HPDE6-E6E7 (cell line): ENCODE results near the gene MCM3AP.

Source experiments
- DNase-seq: peaks from one replicate; pipeline ENCODE4 v3.0.0; 2011; ENCODE audit warnings: missing footprints; ENCODE audit errors: extremely low spot score

MCM3AP gene

DNA sequence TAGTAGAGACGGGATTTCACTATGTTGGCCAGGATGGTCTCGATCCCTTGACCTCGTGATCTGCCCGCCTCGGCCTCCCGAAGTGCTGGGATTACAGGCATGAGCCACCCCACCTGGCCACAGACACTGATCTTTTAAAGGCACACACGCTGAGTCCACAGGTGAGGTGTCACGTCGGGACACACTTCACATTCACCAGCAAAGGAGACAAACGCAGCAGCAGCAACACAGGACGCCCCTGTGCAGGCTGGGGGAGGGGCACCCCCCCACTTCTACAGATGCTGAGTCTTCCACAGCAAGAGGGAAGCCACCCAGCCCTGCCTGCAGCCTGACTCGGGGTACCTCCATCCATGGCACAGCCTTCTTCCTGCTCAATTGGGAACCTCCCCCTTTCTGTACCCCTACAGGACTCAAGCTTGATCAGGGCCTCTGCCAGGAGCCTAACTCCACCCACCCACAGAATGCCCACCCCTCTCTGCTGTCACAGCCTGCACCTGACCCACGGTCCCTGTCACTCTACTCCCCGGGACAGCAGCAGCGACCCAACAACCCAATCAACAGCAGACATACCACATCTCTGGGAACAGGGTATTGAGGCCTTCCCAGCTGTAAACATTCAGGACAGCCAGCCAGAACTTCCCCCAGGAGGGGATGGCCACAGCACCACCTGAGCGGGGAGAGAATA, 66.4 kb downstream of the MCM3AP start:
- no peak for DNase-seq

GRCh38 chr21:46217511-46218196, 67.8 kb downstream of the MCM3AP start:
- no peak for DNase-seq

- no peak for DNase-seq
Measured at GRCh38 chr21:46216132-46216747, 69.2 kb downstream of the MCM3AP start.

- no peak for DNase-seq
Measured at GRCh38 chr21:46215436-46216131, 69.8 kb downstream of the MCM3AP start.

- DNase-seq: no peak
Measured at GRCh38 chr21:46214478-46215340, 70.7 kb downstream of the MCM3AP start.

DNA sequence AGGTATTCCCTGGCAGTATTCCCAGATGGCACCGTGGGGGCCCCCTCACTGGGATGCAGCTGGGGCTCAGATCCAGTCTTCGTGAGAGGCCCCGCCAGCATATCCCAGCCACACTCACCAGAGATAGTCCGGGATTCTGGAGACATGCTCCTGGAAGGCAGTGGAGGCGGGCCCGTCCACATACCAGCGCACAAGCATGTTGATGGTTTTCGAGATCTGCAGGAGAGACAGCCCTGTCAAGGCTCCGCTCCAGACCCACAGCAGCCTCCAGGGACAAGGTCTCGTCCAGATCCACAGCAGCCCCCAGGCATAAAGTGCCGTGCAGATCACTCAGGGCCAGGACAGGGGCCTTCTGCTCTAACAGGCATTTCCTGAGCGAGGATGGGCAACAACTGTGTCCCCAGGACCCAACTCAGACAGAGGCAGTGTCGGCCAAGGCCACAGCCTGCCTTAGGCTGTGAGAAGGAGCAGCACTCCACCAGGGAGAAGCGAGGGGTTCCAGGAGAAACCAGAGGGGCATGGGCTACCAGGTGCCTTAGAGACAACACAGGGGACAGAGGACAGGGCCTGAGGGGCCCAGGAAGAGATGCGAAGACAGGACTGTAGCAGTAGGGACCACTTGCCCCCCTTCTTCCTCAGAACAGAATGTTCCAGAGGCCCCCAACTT, 71.7 kb downstream of the MCM3AP start:
- no peak for DNase-seq

GRCh38 chr21:46212721-46213484, 72.5 kb downstream of the MCM3AP start:
- DNase-seq: no peak

DNA sequence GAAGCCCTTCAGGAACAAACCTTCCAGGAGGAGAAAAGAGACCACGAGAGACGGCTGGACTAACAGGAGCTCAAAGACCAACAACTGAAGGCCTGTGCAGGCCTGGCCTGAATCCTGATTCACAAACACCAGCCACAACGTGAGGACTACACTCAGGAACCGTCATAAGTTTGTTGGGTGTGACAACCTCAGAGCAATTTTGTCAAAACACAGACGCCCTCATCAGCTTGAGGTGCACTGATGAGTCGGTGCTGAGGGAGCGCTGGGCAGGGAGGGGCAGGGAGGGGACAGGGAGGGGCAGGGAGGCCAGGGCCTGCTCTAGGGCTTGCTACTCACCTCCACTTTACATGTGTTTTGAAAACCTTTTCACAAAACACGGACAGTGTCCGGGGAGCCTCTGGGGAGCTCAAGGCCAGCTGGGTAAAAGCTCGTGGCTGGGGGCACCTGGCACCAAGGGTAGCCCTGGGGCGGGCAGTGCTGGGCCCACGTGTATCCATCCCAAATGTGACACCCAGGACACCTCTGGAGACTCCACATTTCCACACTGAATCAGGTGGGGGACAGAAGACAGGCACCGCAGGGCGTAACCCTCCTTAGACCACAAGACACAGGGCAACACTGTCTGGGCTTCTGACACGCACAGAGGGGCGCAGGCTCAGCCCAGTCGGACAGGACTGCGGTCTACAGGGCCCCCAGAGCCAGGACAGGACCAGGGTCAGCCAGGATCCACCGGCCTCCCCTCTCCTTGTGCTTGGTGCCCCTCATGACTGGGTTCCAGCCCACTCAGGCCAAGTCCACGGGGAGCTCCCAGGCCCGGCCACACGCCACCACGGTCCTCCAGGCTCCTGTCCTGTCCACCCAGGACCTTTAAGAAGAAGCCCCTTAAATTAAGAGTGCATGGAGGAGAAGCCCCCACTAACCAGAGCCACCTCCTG, 73.4 kb downstream of the MCM3AP start:
- DNase-seq: no peak

- no peak for DNase-seq
Measured at GRCh38 chr21:46211376-46211775, 74.0 kb downstream of the MCM3AP start.

DNA sequence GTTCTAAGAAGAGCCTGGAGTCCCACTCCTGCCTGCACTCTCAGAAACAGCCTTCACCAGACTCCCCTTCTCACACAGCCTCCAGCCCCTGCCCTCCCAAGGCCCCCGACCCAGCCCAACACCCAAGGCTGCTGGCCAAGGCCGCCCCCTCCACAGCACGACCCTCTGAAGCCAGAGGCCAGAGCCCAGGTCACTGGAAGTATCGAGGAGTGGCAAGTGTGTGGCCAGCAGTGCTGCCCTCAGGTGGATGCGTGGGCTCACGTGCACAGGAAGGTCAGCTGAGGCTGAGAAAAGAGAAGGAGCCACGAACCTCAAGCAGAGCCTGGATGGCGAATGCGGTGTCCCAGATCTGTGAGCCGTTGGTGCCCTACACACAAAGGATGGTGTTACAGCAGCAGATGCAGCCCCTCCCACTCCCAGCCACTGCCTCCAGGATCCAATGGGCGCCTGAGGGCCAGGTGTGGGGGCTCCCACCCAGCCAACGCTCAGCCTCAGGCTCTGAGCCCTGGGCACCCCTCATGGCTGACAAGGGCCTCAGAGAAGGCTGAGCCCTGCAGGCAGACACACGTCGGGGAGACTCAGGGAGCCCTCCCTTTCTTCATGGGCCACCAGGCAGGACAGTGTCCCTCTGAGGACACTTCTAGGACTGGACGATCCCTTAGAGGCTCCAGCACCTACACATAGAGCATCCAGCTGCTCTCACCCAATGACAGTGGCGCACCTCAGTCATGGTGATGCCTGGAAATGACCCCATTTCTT, 74.9 kb downstream of the MCM3AP start:
- no peak for DNase-seq

DNA sequence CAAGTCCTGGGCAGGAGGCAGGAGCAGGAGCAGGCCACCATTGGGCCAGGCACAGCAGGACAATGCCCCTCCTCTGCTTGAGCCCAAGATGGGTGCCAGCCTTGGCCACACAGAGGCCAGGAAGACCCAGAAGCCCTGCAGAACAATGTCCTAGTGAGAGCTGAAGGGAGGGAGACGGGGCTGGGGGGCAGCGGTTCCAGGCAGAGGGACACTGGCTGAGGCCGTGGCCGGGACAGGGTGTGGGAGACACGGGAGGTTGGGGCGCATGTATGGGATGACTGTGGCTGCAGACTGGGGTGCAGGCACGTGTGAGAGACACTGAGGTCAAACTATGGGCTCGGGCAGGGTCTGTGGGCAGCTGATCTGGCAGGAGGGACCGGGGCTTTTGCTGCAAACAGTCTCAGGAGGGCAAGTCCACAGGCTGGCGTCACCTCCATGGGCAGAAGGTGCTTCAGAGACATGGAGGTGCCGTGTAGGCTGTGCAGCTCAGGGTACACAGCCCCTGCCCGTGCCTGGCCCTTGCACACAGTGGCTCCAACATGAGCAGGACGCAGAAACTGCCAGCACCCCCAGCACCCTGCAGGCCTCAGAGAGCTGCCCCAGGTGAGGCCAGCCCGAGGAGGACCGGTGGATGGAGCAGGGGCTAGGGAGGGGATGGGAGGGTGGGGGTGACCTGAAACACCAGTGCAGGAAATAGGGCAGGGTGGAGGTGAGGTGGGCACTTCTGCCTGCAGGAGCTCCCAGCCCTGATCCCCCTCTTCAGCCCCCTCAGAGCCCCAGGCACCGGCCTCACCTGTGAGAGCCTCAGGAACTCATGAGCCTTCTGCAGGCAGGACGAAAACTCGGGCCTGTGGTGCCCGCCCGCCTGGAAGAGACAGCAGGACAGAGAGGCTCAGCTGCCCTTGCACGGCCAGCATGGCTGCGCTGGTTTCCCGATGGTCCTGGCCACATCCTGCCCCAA, 76.4 kb downstream of the MCM3AP start:
- no peak for DNase-seq

GRCh38 chr21:46207920-46208591, 77.4 kb downstream of the MCM3AP start:
- no peak for DNase-seq

GRCh38 chr21:46207006-46207919, 78.1 kb downstream of the MCM3AP start:
- no peak for DNase-seq

- DNase-seq: no peak
Measured at GRCh38 chr21:46206163-46207005, 79.0 kb downstream of the MCM3AP start.

DNA sequence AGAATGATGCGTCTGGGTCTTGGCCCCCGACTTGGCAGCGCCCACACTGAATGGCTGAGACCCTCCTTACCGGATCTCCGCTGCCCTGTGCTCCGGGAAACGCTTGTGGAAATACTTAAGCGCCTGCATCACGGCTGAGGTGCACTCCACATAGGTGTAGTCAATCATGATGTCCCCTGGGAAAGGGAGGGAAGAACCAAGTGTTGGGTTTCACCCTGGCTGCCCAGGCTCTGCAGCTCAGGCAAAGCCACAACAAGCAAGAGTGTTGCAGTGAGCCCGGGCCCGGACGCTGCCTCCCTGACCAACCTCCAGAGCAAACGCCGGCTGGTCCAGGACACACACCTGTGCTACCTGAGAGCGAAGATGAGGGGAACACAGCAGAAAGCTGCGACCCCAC, 79.6 kb downstream of the MCM3AP start:
- DNase-seq: no peak
